ENCODE data around the gene ZNF385A.

Gene ZNF385A

GRCh38 chr12:54420766-54421144 lies 36.2 kb upstream of the ZNF385A start:
- no peak overlapping the region for H3K4me3 ChIP-seq (ENCODE audit: low read depth, low read length)
- DNase-seq (ENCODE audit: low read depth) = no peak
- no peak for TF ChIP-seq CTCF (IDR thresholded peaks at IDR 0.05; ENCODE audit: low read depth, low read length, missing control alignments)

GRCh38 chr12:54419088-54419887 lies 34.8 kb upstream of the ZNF385A start, which contains the start of gene ITGA5:
ITGA5 (minus strand) TSS chr12:54419266; CDS start chr12:54419198, 68 bp downstream.
- no peak for TF ChIP-seq CTCF (IDR thresholded peaks at IDR 0.05; ENCODE audit: low read depth, low read length, missing control alignments)
- H3K4me3 ChIP-seq (ENCODE audit: low read depth, low read length) = no peak within 1 kb of the TSS
- DNase-seq (ENCODE audit: low read depth) = no peak

- no peak for DNase-seq (ENCODE audit: low read depth)
- TF ChIP-seq CTCF (IDR thresholded peaks at IDR 0.05; ENCODE audit: low read depth, low read length, missing control alignments) = no peak
- no peak overlapping the region for H3K4me3 ChIP-seq (ENCODE audit: low read depth, low read length)
Measured at GRCh38 chr12:54418441-54419087, 34.0 kb upstream of the ZNF385A start.

- no peak for DNase-seq (ENCODE audit: low read depth)
- no peak for TF ChIP-seq CTCF (IDR thresholded peaks at IDR 0.05; ENCODE audit: low read depth, low read length, missing control alignments)
- no peak overlapping the region for H3K4me3 ChIP-seq (ENCODE audit: low read depth, low read length)
Measured at GRCh38 chr12:54417712-54418440, 33.3 kb upstream of the ZNF385A start.

GRCh38 chr12:54416687-54417603 lies 32.4 kb upstream of the ZNF385A start:
- H3K4me3 ChIP-seq (ENCODE audit: low read depth, low read length) = no peak overlapping the region
- no peak for TF ChIP-seq CTCF (IDR thresholded peaks at IDR 0.05; ENCODE audit: low read depth, low read length, missing control alignments)
- no peak for DNase-seq (ENCODE audit: low read depth)

GRCh38 chr12:54415221-54415929 lies 30.8 kb upstream of the ZNF385A start:
- no peak for TF ChIP-seq CTCF (IDR thresholded peaks at IDR 0.05; ENCODE audit: low read depth, low read length, missing control alignments)
- DNase-seq (ENCODE audit: low read depth) = no peak
- H3K4me3 ChIP-seq (ENCODE audit: low read depth, low read length) = no peak overlapping the region

Data from GM12864 (cell line).